AG09319 (cell line): ENCODE data around the gene ABL2.

Source experiments
- DNase-seq: peaks from one replicate; pipeline ENCODE4 v3.0.0-alpha.2; 2010; ENCODE audit warnings: low read depth; ENCODE audit errors: extremely low read depth
- CTCF ChIP-seq: IDR thresholded peaks from 2 replicates; pipeline ENCODE4 v1.5.1; 2011; ENCODE audit warnings: low read depth, mild to moderate bottlenecking, inconsistent platforms, low read length, moderate library complexity

Gene ABL2

GRCh38 chr1:179194068-179194537 lies 35.4 kb downstream of the ABL2 start:
- TF ChIP-seq CTCF = no peak

GRCh38 chr1:179190861-179191260 lies 38.6 kb downstream of the ABL2 start:
- no peak for TF ChIP-seq CTCF
- no peak for DNase-seq

More at GRCh38 chr1:179194068-179194537, 35.4 kb downstream of the ABL2 start:
- no peak for DNase-seq

- TF ChIP-seq CTCF = no peak
- no peak for DNase-seq
Observed at GRCh38 chr1:179187735-179188471, 41.6 kb downstream of the ABL2 start.

- no peak for TF ChIP-seq CTCF
- DNase-seq = no peak
Observed at GRCh38 chr1:179187043-179187442, 42.4 kb downstream of the ABL2 start.

- DNase-seq = no peak
- no peak for TF ChIP-seq CTCF
Observed at GRCh38 chr1:179184403-179184802, 45.1 kb downstream of the ABL2 start.

- TF ChIP-seq CTCF = no peak
- DNase-seq = no peak
Observed at GRCh38 chr1:179183857-179184256, 45.6 kb downstream of the ABL2 start.

GRCh38 chr1:179178950-179179349 lies 50.5 kb downstream of the ABL2 start:
- TF ChIP-seq CTCF = no peak
- no peak for DNase-seq
